Activated CD8-positive, alpha-beta memory T cell treated with anti-CD3 and anti-CD28 coated beads, Interleukin-2, amount 50 U/mL, for 24 hours (primary cell): ENCODE measurements around the gene KCNG1.
"Not testable (repeated sequence)": the region's sequence is repeated elsewhere in the genome, so short reads cannot be mapped to it uniquely, and the experiment has no call there.

Source experiments
- DNase-seq: peaks from one replicate; pipeline ENCODE4 v3.0.0-alpha.2; 2020; ENCODE audit errors: extremely low read depth

KCNG1 gene

GRCh38 chr20:51022803-51023616 is at the start of gene KCNG1:
TSS of gene KCNG1 (minus strand) at chr20:51023107. CDS start at chr20:51010338, 12,769 bp downstream.
- peak; percentile 3 for DNase-seq

- DNase-seq = no peak
Measured at GRCh38 chr20:51070621-51071020, 47.7 kb upstream of the KCNG1 start.

- DNase-seq = no peak
Measured at GRCh38 chr20:51067792-51068191, 44.9 kb upstream of the KCNG1 start.

GRCh38 chr20:51065615-51066014 is 42.7 kb upstream of the KCNG1 start:
- DNase-seq = no peak

GRCh38 chr20:51064137-51064536 is 41.2 kb upstream of the KCNG1 start:
- no peak for DNase-seq

- DNase-seq = peak; percentile 15
Measured at GRCh38 chr20:51062065-51062464, 39.2 kb upstream of the KCNG1 start.

- no peak for DNase-seq
Measured at GRCh38 chr20:51061418-51062045, 38.6 kb upstream of the KCNG1 start.

- no peak for DNase-seq
Measured at GRCh38 chr20:51060301-51060700, 37.4 kb upstream of the KCNG1 start.

- DNase-seq = no peak
Measured at GRCh38 chr20:51059862-51060261, 37.0 kb upstream of the KCNG1 start.

GRCh38 chr20:51058017-51058416 is 35.1 kb upstream of the KCNG1 start:
- no peak for DNase-seq

- DNase-seq = no peak
Measured at GRCh38 chr20:51054233-51054632, 31.3 kb upstream of the KCNG1 start.

- DNase-seq = no peak
Measured at GRCh38 chr20:51050531-51051075, 27.7 kb upstream of the KCNG1 start.

GRCh38 chr20:51046021-51046985 is 23.4 kb upstream of the KCNG1 start:
- no peak for DNase-seq

GRCh38 chr20:51045492-51045891 is 22.6 kb upstream of the KCNG1 start:
- DNase-seq = not testable (repeated sequence)

- no peak for DNase-seq
Measured at GRCh38 chr20:51044796-51045195, 21.9 kb upstream of the KCNG1 start.

GRCh38 chr20:51043811-51044210 is 20.9 kb upstream of the KCNG1 start:
- DNase-seq = no peak

GRCh38 chr20:51042657-51043247 is 19.8 kb upstream of the KCNG1 start:
- DNase-seq = no peak

GRCh38 chr20:51042064-51042463 is 19.2 kb upstream of the KCNG1 start:
- no peak for DNase-seq

GRCh38 chr20:51037532-51038115 is 14.7 kb upstream of the KCNG1 start:
- DNase-seq = no peak

GRCh38 chr20:51036827-51037531 is 14.1 kb upstream of the KCNG1 start:
- no peak for DNase-seq
